CD4-positive, alpha-beta memory T cell (primary cell): ENCODE data around the gene ALG3. TPM values are rescaled to one million over a fixed set of nuclear protein-coding genes. Genes with fewer than 3 reads are reported as not detected.

ENCODE experiments used
- CTCF ChIA-PET: fragments of 350-600 bp; sonication (Branson Sonifier 250); formaldehyde crosslinking; loops from one replicate; lab custom pipeline; 2021; ENCODE audit warnings: inconsistent platforms; ENCODE audit not compliant: partially characterized antibody; lab: Charles Lee
- POLR2A ChIA-PET: fragments of 350-600 bp; sonication (Branson Sonifier 250); formaldehyde crosslinking; loops from one replicate; lab custom pipeline; 2021; ENCODE audit not compliant: partially characterized antibody; lab: Charles Lee
- DNase-seq, 5 donors: peaks; one replicate each; pipeline versions ENCODE4 v3.0.0 to v3.0.0-alpha.2; 2020 to 2022; ENCODE audit warnings: mixed read lengths in 1 of 5
- H3K27ac ChIP-seq: one replicate; pipeline ENCODE4 v1.7.0; 2013; ENCODE audit warnings: low read depth, low read length
- H3K27me3 ChIP-seq: 2 replicates; pipeline ENCODE4 v1.7.0; 2013; ENCODE audit warnings: mild to moderate bottlenecking, low read length, moderate library complexity; ENCODE audit not compliant: insufficient read depth
- H3K36me3 ChIP-seq: 2 replicates; pipeline ENCODE4 v1.7.0; 2013; ENCODE audit warnings: mild to moderate bottlenecking, low read length, moderate library complexity; ENCODE audit not compliant: insufficient read depth
- H3K4me1 ChIP-seq: 2 replicates; pipeline ENCODE4 v1.7.0; 2013; ENCODE audit warnings: mild to moderate bottlenecking, low read length, moderate library complexity; ENCODE audit not compliant: insufficient read depth
- H3K4me3 ChIP-seq, 2 donors: one replicate each; pipeline ENCODE4 v1.7.0; 2013; ENCODE audit warnings: low read length in 2 of 2, mild to moderate bottlenecking in 1 of 2
- H3K9me3 ChIP-seq, 2 donors: one replicate each; pipeline ENCODE4 v1.7.0; 2013; ENCODE audit warnings: low read length in 2 of 2, control low read depth in 1 of 2; ENCODE audit not compliant: control insufficient read depth in 1 of 2
- H3K27ac Mint-ChIP-seq, 7 donors: one replicate each; pipeline ENCODE4 v1.8.0; 2020 to 2021; ENCODE audit warnings: mixed read lengths in 7 of 7, mild to moderate bottlenecking in 6 of 7, inconsistent platforms in 3 of 7, moderate library complexity in 3 of 7
- H3K27me3 Mint-ChIP-seq, 2 donors: one replicate each; pipeline ENCODE4 v1.8.0; 2020 to 2021; ENCODE audit warnings: mixed read lengths in 2 of 2
- H3K36me3 Mint-ChIP-seq, 2 donors: one replicate each; pipeline ENCODE4 v1.8.0; 2020 to 2021; ENCODE audit warnings: mixed read lengths in 2 of 2, inconsistent platforms in 1 of 2, mild to moderate bottlenecking in 1 of 2
- H3K4me1 Mint-ChIP-seq, 4 donors: one replicate each; pipeline ENCODE4 v1.8.0; 2020 to 2021; ENCODE audit warnings: mixed read lengths in 4 of 4, mild to moderate bottlenecking in 1 of 4
- H3K4me3 Mint-ChIP-seq, 8 donors: one replicate each; pipeline ENCODE4 v1.8.0; 2020 to 2021; ENCODE audit warnings: mixed read lengths in 8 of 8, mild to moderate bottlenecking in 7 of 8, moderate library complexity in 6 of 8, inconsistent platforms in 3 of 8
- H3K9me3 Mint-ChIP-seq, 8 donors: one replicate each; pipeline ENCODE4 v1.8.0; 2020 to 2021; ENCODE audit warnings: mixed read lengths in 8 of 8, mild to moderate bottlenecking in 5 of 8, inconsistent platforms in 3 of 8, moderate library complexity in 1 of 8
- intact Hi-C: fragments of 100-400 bp; cut with micrococcal nuclease; formaldehyde crosslinking; loops from one replicate; pipeline ENCODE4 v1.15.1; 2023
- polyA plus RNA-seq, 2 donors: library from polyadenylated mRNA; unstranded; fragments of 300-500 nt; fragmentation: Illumina TruSeq; gene quantifications; one replicate each; pipeline ENCODE4 v1.2.3, GENCODE V29; 2021
- total RNA-seq, 2 experiments: library from RNA; stranded (reverse); gene quantifications; one replicate each; pipeline ENCODE4 v1.2.3, GENCODE V29; 2021

The ALG3 gene
- total and polyA plus RNA-seq, 4 experiments from 2014 or later, result 37.5 to 67.8 (median 48.5) TPM

- Mint-ChIP-seq H3K36me3 (peaks cover 3% of the 10 kb centered on the region in 2 donors), H3K4me3 (peak overlapping the region; percentile 84 to 94 (median 88)), H3K27ac (peak overlapping the region in 6 of 7 donors; percentile 57 to 90 (median 74)), H3K27me3 (peaks cover 3 to 10% of the 10 kb centered on the region in 2 donors), H3K4me1 (peaks cover 14 to 35% (median 18%) of the 10 kb centered on the region in 4 donors), H3K9me3 (peaks cover 0 to 2% (median 0%) of the 10 kb centered on the region in 8 donors)
- CTCF ChIA-PET, result interaction anchor here (0.9 to 1.8 kb wide), 4 partner anchors 9 to 115 kb away, joined by 3 to 6 read pairs (median 4); partner anchors contain the start of gene EEF1AKMT4
- Histone ChIP-seq H3K36me3 (no peaks in the 10 kb centered on the region), H3K4me3 (peak overlapping the region in 1 of 2 donors; percentile 38), H3K9me3 (no peaks in the 10 kb centered on the region), H3K4me1 (peaks cover 25% of the 10 kb centered on the region), H3K27ac (no peak overlapping the region), H3K27me3 (no peaks in the 10 kb centered on the region)
- intact Hi-C loops, result loop anchor here (1.0 to 2.0 kb wide), 2 partner anchors 11 to 38 kb away; partner anchors contain the start of genes EEF1AKMT4 and PSMD2
- POLR2A ChIA-PET, result interaction anchor here (1.4 to 3.6 kb wide), 3 partner anchors 11 to 126 kb away, joined by 4 to 16 read pairs (median 10); partner anchors contain the start of genes ALG3, EEF1AKMT4 and EIF2B5
- peak in 1 of 5 donors; percentile 8 for DNase-seq
These were observed 12.0 kb upstream of the ALG3 start for GRCh38 chr3:184260724-184261269.

- peak overlapping the region in 6 of 7 donors; percentile 57 to 90 (median 74) for H3K27ac Mint-ChIP-seq
- Histone ChIP-seq H3K9me3 (no peaks in the 10 kb centered on the region), H3K27ac (no peak overlapping the region), H3K36me3 (no peaks in the 10 kb centered on the region), H3K4me1 (peaks cover 25% of the 10 kb centered on the region), H3K4me3 (peak overlapping the region in 1 of 2 donors; percentile 38), H3K27me3 (no peaks in the 10 kb centered on the region)
- H3K27me3 Mint-ChIP-seq, result peaks cover 3 to 10% of the 10 kb centered on the region in 2 donors
- H3K4me3 Mint-ChIP-seq, result peak overlapping the region; percentile 84 to 94 (median 88)
- intact Hi-C loops, result loop anchor here (1.0 to 2.0 kb wide), 2 partner anchors 11 to 39 kb away; partner anchors contain the start of genes EEF1AKMT4 and PSMD2
- peak in 4 of 5 donors; percentile 38 to 53 (median 42) for DNase-seq
- peaks cover 3% of the 10 kb centered on the region in 2 donors for H3K36me3 Mint-ChIP-seq
- CTCF ChIA-PET, result interaction anchor here (0.9 to 1.8 kb wide), 3 partner anchors 8 to 114 kb away, joined by 3 to 6 read pairs (median 5); partner anchors contain the start of gene EEF1AKMT4
- H3K9me3 Mint-ChIP-seq, result peaks cover 0 to 2% (median 0%) of the 10 kb centered on the region in 8 donors
- H3K4me1 Mint-ChIP-seq, result peaks cover 14 to 35% (median 18%) of the 10 kb centered on the region in 4 donors
- POLR2A ChIA-PET, result interaction anchor here (1.0 to 3.6 kb wide), 4 partner anchors 10 to 125 kb away, joined by 3 to 16 read pairs (median 7); partner anchors contain the start of genes ALG3, EEF1AKMT4 and EIF2B5
These were observed 11.3 kb upstream of the ALG3 start for GRCh38 chr3:184259878-184260723.

- H3K4me3 ChIP-seq, result no peak overlapping the region
- H3K9me3 ChIP-seq, result no peaks in the 10 kb centered on the region
- peaks cover 3% of the 10 kb centered on the region in 2 donors for H3K36me3 Mint-ChIP-seq
- no peaks in the 10 kb centered on the region for H3K36me3 ChIP-seq
- peaks cover 14 to 35% (median 18%) of the 10 kb centered on the region in 4 donors for H3K4me1 Mint-ChIP-seq
- peaks cover 3 to 7% of the 10 kb centered on the region in 2 donors for H3K27me3 Mint-ChIP-seq
- peak overlapping the region in 4 of 7 donors; percentile 33 to 73 (median 64) for H3K27ac Mint-ChIP-seq
- no peaks in the 10 kb centered on the region for H3K27me3 ChIP-seq
- peak overlapping the region in 7 of 8 donors; percentile 39 to 78 (median 65) for H3K4me3 Mint-ChIP-seq
- H3K27ac ChIP-seq, result no peak overlapping the region
- H3K9me3 Mint-ChIP-seq, result peaks cover 0 to 2% (median 0%) of the 10 kb centered on the region in 8 donors
- ChIA-PET POLR2A (interaction anchor here (1.0 to 3.6 kb wide), 3 partner anchors 9 to 124 kb away, joined by 3 to 16 read pairs (median 10); partner anchors contain the start of genes EEF1AKMT4 and EIF2B5), CTCF (interaction anchor here (1.7 kb wide), 1 partner anchor 10 kb away, joined by 6 read pairs; the partner anchor contains the start of gene EEF1AKMT4)
- no peak for DNase-seq
- H3K4me1 ChIP-seq, result peaks cover 25% of the 10 kb centered on the region
- intact Hi-C loops, result no loop called here
These were observed 10.7 kb upstream of the ALG3 start for GRCh38 chr3:184259396-184259877.

- no peaks in the 10 kb centered on the region for H3K36me3 ChIP-seq
- Mint-ChIP-seq H3K9me3 (peaks cover 0 to 2% (median 0%) of the 10 kb centered on the region in 8 donors), H3K27me3 (peaks cover 3 to 7% of the 10 kb centered on the region in 2 donors), H3K27ac (peak overlapping the region in 1 of 7 donors; percentile 71), H3K4me3 (peak overlapping the region in 5 of 8 donors; percentile 39 to 78 (median 61)), H3K4me1 (peaks cover 14 to 35% (median 18%) of the 10 kb centered on the region in 4 donors), H3K36me3 (peaks cover 3% of the 10 kb centered on the region in 2 donors)
- H3K9me3 ChIP-seq, result no peaks in the 10 kb centered on the region
- H3K27me3 ChIP-seq, result no peaks in the 10 kb centered on the region
- DNase-seq, result no peak
- H3K4me1 ChIP-seq, result peaks cover 25% of the 10 kb centered on the region
- ChIA-PET CTCF (interaction anchor here (0.8 kb wide), 1 partner anchor 9 kb away, joined by 5 read pairs; no protein-coding TSS in a partner anchor), POLR2A (interaction anchor here (3.6 kb wide), 1 partner anchor 9 kb away, joined by 16 read pairs; the partner anchor contains the start of gene EEF1AKMT4)
- intact Hi-C loops, result no loop called here
- H3K4me3 ChIP-seq, result no peak overlapping the region
- no peak overlapping the region for H3K27ac ChIP-seq
These were observed 10.2 kb upstream of the ALG3 start for GRCh38 chr3:184258926-184259325.

GRCh38 chr3:184257083-184257915 lies 8.5 kb upstream of the ALG3 start:
- Histone ChIP-seq H3K27ac (no peak overlapping the region), H3K9me3 (no peaks in the 10 kb centered on the region), H3K4me1 (peaks cover 15% of the 10 kb centered on the region), H3K27me3 (no peaks in the 10 kb centered on the region), H3K36me3 (no peaks in the 10 kb centered on the region), H3K4me3 (no peak overlapping the region)
- Mint-ChIP-seq H3K36me3 (peaks cover 3 to 5% of the 10 kb centered on the region in 2 donors), H3K4me1 (peaks cover 10 to 28% (median 12%) of the 10 kb centered on the region in 4 donors), H3K27me3 (peaks cover 0 to 4% of the 10 kb centered on the region in 2 donors), H3K27ac (no peak overlapping the region), H3K4me3 (no peak overlapping the region), H3K9me3 (peaks cover 0 to 2% (median 0%) of the 10 kb centered on the region in 8 donors)
- intact Hi-C loops, result no loop called here
- POLR2A ChIA-PET, result no interaction called here
- CTCF ChIA-PET, result interaction anchor here (8.9 kb wide), 1 partner anchor 30 kb away, joined by 76 read pairs; the partner anchor contains the start of gene VWA5B2
- DNase-seq, result no peak
